Measurements from ENCODE around the gene RAB15. TPM values are rescaled to one million over a fixed set of nuclear protein-coding genes. Genes with fewer than 3 reads are reported as not detected.

Gene RAB15
- 1 to 10 TPM; 6.0 to 7.3 TPM for total RNA-seq
- long read RNA-seq, donor 1, partial matches to known transcripts, result 0 of 6 reads
- long read RNA-seq, donor 1, other reads (novel, unspliced or antisense), result 5 of 6 reads
- long read RNA-seq, donor 2, partial matches to known transcripts, result 0 of 2 reads
- long read RNA-seq, donor 2, other reads (novel, unspliced or antisense), result 2 of 2 reads

DNA sequence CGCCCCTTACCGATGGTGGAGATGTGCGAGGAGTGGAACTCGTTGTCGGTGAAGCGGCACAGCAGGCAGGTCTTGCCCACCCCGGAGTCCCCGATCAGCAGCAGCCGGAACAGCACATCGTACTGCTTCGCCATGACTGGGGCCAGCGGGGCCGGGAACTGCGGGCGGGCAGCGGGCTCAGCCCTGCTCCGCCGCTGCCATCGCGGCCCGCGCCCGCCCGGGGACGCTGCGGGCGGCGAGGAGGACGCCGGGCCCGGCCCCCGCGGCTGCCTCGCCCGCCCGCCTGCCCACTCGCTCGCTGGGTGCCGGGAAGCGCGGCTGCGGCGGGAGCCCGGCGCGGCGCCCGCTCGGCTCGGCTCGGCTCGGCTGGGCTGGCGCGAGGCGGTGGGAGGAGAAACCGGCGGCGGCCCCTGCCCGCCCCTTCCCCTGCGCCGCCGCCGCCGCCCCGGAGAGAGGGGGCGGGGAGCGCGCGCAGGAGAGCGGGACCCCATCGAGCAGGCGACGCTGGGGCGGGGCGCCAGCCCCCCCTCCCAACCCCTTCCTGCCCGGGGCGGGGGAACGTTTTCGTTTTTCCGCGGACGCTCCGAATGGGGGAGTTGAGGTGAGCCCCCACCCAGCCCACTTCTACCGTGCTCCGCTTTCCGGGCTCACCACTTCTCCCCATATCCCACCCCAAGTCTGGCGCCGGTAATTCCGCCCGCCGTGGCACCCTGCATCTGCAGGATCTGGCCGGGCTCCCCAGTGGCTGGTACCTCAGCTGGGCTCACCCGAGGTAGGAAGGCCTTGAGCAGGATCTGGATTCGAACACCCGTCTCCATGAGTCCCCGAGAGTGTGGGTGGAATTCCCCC, at the start of gene RAB15:
RAB15 (minus strand) TSS at position 394 of the 849 bp plus-strand sequence; CDS start at position 134, 260 bp downstream.
- no peak for DNase-seq (ENCODE audit: low spot score)
- intact Hi-C loops (cut with DNase I), result no loop called here

GRCh38 chr14:65019944-65020566, 47.9 kb upstream of the RAB15 start:
- intact Hi-C loops (cut with DNase I), result no loop called here
- no peak for DNase-seq (ENCODE audit: low spot score)

DNA sequence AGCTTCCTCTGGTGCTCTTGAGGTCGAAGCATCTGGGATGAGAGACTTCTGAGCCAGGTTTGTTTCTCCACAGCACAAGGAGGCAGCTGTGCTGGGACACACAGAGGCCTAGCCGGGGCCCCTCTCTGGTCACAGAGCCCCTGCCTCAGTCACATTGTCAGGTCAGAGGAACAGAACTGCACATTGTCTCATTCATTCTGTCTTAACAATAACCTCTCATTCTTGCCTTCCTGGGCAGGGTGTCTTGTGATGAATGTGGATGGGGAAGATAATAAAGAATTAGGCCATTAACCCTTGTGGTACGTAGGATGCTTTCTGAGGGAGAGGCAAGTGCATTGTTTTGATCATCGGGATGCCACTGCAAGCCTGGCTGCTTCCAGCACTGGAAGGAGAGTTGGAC, 44.3 kb upstream of the RAB15 start:
- no peak for DNase-seq (ENCODE audit: low spot score)
- intact Hi-C loops (cut with DNase I), result no loop called here

DNA sequence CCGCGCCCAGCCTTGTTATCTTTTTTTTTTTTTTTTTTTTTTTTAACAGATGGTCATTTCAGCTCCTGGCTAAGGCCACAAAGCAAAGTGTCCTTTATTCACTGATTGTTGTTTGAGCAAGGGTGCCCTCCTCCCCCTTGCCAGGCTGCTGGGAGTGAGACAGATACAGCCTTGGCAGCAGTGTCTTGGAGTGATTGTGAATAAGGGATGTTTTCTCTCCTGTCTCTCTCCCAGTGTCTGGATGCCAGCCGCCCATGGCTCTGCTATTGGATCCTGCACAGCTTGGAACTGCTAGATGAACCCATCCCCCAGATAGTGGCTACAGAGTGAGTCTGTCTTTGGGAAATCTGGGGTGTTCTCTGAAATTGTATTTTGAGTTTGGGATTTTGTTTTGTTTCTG, 43.3 kb upstream of the RAB15 start:
- intact Hi-C loops (cut with DNase I), result no loop called here
- DNase-seq (ENCODE audit: low spot score), result no peak

DNA sequence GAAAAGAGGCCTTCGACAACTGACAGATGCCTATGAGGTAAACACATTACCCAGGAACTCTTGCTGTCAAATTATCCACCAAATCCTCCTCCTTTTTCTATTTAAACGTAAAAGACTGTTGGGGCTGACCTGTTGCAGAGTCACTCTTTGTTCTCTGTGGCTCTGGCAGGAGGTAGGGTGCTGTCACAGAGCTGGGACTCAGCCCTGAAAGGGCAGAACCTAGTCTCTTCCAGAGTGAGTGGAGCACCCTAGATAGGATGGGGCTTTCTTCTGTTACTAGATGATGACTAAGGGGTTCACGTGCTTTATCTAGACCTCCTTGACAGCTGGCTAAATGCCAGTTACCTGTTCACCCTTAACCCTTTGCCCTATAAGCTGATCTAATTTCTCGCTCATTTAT, 40.2 kb upstream of the RAB15 start:
- intact Hi-C loops (cut with DNase I), result no loop called here
- no peak for DNase-seq (ENCODE audit: low spot score)

DNA sequence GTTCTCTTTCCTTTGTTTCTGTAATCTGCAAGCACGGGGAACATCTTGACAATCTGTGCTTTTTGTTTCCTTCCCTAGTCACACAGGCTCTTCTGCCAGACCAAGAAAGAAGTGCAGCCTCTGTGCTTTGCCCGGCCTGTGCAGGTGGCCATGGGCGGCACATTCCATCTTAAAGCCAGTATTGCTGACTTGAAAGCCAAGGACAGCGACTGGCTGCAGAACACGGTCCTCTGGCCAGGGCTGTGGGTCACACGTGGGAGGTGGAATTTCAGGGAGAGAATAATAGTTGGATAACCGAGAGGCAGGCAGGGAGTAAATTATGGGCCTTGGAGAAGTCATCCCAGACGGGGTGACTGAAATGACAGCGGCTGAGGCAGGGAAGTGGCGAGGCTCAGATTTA, 39.4 kb upstream of the RAB15 start:
- intact Hi-C loops (cut with DNase I), result no loop called here
- DNase-seq (ENCODE audit: low spot score), result no peak

DNA sequence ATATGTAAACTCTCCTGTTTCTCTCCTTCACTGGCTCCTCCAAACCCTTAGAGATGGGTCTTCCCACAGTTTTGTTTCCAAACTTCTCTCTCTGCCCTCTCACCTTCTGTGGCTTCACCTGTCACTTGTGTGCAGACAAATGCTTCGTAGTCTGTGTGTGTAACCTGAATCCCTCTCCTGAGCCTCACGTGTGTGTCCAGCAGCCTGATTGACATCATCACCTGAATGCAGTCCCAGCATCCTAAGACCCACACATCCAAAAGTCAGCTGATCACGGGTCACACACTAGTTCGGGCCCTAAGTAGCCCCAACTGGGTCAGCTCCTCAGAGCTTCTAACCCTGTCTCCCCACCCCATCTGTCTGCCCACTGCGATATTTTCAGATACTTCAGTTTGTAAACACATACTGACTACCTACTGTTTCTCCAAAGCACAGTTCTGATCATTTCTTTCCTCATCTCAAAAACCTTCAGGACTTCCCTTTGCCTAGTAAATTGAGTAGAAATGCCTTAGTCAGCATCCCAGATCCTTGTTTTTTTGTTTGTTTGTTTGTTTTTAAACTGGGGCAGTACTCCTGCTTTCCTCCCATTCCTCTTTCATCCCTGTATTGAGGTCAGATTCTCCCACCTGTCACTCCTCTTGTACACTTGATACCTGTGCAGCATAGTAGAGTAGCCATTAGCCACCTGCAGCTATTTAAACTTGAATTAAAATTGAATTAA, 38.2 kb upstream of the RAB15 start:
- DNase-seq (ENCODE audit: low spot score), result no peak
- intact Hi-C loops (cut with DNase I), result no loop called here

DNA sequence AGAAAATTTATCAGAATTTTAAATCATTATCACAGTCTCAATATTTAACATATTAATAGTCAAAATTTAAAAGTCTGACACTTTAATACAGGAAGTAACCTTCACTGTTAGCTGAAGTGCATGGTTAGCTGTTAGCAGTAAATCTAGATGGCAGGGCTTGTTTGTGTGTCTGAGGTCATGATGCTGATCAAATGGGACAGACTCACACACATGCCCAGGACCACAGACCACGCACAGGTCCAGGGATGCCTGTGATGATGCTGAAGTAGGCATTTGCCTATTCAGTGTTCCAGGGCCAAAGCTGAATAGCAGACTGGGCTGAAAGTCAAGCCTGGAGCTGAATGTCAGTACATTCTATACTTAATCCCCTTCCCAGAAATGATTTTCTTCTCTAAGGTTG, 35.1 kb upstream of the RAB15 start:
- no peak for DNase-seq (ENCODE audit: low spot score)
- intact Hi-C loops (cut with DNase I), result no loop called here

DNA sequence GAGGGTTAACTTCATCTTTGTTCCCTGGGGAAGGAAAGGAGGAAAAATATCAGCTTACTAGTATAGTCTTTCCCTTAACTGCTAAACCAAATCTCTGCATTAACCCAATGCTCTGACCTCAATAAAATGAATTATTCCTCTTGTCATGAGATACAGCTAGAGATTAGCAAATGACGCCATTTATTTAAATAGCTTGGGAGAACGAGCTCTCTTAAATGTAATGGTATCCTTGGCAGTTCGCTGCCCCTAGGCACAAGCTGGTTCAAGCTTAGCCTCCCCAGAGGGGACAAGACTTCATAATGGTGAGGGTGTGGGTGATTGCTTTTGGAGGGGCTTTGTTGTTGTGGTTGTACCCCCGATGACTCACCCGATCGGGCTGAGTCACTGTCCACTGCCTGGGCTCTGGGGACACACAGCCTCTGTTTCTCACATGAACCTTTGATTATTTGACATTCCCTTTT, 34.2 kb upstream of the RAB15 start:
- intact Hi-C loops (cut with DNase I), result no loop called here
- DNase-seq (ENCODE audit: low spot score), result no peak

- intact Hi-C loops (cut with DNase I), result no loop called here
- no peak for DNase-seq (ENCODE audit: low spot score)
Observed at GRCh38 chr14:65003394-65003793, 31.3 kb upstream of the RAB15 start.

GRCh38 chr14:65002586-65003210, 30.6 kb upstream of the RAB15 start:
- no peak for DNase-seq (ENCODE audit: low spot score)
- intact Hi-C loops (cut with DNase I), result no loop called here

DNA sequence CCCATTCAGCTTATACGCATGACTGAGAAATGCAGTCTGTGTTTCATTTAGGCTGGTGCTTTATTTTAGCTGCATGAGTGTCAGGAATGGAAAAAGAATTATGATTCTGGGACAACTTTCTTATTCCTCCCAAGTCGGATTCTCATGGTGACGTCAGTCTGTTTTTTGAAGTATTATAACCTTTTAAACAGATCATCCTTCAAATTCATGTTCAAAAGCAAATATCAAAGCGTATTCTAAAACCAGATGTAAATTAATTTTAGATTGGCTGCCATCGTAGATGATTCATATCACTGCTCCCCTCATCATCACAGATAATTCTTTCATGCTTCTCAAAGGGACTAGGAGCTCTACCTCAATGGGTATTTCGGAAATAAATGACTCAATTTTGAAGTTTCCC, 29.6 kb upstream of the RAB15 start:
- DNase-seq (ENCODE audit: low spot score), result no peak
- intact Hi-C loops (cut with DNase I), result no loop called here

- no peak for DNase-seq (ENCODE audit: low spot score)
- intact Hi-C loops (cut with DNase I), result no loop called here
Observed at GRCh38 chr14:65000898-65001591, 28.9 kb upstream of the RAB15 start.

- intact Hi-C loops (cut with DNase I), result no loop called here
- no peak for DNase-seq (ENCODE audit: low spot score)
Observed at GRCh38 chr14:64998455-64998931, 26.4 kb upstream of the RAB15 start.

- DNase-seq (ENCODE audit: low spot score), result no peak
- intact Hi-C loops (cut with DNase I), result no loop called here
Observed at GRCh38 chr14:64997108-64997794, 25.1 kb upstream of the RAB15 start.

DNA sequence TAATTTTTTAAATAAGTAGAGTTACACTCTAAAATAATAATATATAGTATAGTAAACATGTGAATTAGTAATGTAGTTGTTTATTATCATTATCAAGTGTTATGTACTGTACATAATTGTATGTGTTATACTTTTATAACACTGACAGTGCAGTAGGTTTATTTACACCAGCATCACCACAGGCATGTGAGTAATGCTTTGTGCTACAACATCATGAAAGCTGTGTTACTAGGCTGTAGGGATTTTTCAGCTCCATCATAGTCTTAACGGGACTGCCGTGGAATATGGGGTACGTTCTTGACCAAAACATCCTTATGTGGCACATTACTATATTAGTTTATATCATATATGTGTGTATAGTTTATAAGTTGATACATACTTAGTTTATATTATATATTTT, 23.2 kb upstream of the RAB15 start:
- DNase-seq (ENCODE audit: low spot score), result no peak
- intact Hi-C loops (cut with DNase I), result no loop called here

GRCh38 chr14:64994540-64994939, 22.4 kb upstream of the RAB15 start:
- DNase-seq (ENCODE audit: low spot score), result no peak
- intact Hi-C loops (cut with DNase I), result no loop called here

- intact Hi-C loops (cut with DNase I), result no loop called here
Observed at GRCh38 chr14:64993266-64993930, 21.3 kb upstream of the RAB15 start.

More at GRCh38 chr14:64993266-64993930, 21.3 kb upstream of the RAB15 start:
- DNase-seq (ENCODE audit: low spot score), result no peak

Measured in posterior vena cava (tissue), 2 donors.